ENCODE data around the gene ANKRD17.
A peak's percentile ranks its signal among the peaks of the same experiment; 100 is the strongest.

Gene ANKRD17

GRCh38 chr4:73068491-73069337 is 189.9 kb downstream of the ANKRD17 start:
- no peaks in the 10 kb centered on the region for H3K36me3 ChIP-seq (ENCODE audit: control insufficient read depth, insufficient read depth, low read length)
- no peaks in the 10 kb centered on the region for H3K27me3 ChIP-seq (replicated peaks; ENCODE audit: control insufficient read depth, insufficient read depth, low read length, poor library complexity, severe bottlenecking)
- H3K4me3 ChIP-seq (ENCODE audit: insufficient read depth, low read depth, low read length, poor library complexity, severe bottlenecking), result peak overlapping the region; percentile 62
- H3K4me1 ChIP-seq (ENCODE audit: control insufficient read depth, insufficient read depth, low read length, poor library complexity, severe bottlenecking), result peaks cover 16% of the 10 kb centered on the region
- H3K27ac ChIP-seq (ENCODE audit: insufficient read depth, low read length, poor library complexity, severe bottlenecking), result peak overlapping the region; percentile 97
- H3K9me3 ChIP-seq (ENCODE audit: control insufficient read depth, low read length), result no peaks in the 10 kb centered on the region
- DNase-seq, result no peak

DNA sequence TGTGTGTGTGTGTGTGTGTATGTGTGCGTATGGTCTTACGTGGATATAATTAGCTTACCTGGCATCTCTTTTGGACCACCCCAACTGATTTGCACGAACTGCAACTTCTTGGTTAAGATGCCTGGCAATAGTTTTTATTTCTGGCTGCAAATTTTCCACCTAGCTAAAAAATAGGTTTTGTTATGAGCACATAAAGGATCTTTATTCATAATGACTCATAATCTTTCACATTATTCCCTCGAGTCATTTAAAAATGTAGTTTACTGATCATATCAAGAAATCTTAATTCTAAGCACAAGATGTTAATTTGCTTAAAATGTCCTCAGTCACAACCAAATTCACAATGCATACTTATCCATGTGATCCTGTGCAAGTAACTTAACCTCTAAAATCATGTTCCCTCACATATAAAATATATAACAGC is 190.6 kb downstream of the ANKRD17 start:
- DNase-seq, result no peak
- Histone ChIP-seq H3K9me3 (ENCODE audit: control insufficient read depth, low read length) (no peaks in the 10 kb centered on the region), H3K27me3 (replicated peaks; ENCODE audit: control insufficient read depth, insufficient read depth, low read length, poor library complexity, severe bottlenecking) (no peaks in the 10 kb centered on the region), H3K36me3 (ENCODE audit: control insufficient read depth, insufficient read depth, low read length) (no peaks in the 10 kb centered on the region), H3K4me1 (ENCODE audit: control insufficient read depth, insufficient read depth, low read length, poor library complexity, severe bottlenecking) (peaks cover 16% of the 10 kb centered on the region), H3K4me3 (ENCODE audit: insufficient read depth, low read depth, low read length, poor library complexity, severe bottlenecking) (peak overlapping the region; percentile 62), H3K27ac (ENCODE audit: insufficient read depth, low read length, poor library complexity, severe bottlenecking) (peak overlapping the region; percentile 97)

DNA sequence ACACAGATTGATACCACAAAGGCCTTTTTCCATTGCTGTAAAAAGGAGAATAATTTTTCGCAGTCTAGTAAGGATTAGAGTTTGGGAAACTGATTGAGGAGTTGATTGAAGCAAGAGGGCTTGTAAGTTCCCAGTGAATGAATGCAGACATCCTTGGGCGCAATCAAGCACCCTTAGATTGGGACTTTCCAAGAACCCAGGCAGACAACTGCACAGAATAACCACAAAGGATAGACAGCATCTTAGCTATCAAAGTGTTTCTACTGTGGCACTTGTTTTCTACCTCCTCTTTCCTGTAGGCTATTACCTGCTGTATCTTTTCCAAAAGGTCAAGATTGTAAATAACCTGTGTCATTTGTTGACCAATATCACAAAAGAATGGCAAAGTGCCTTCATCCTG is 191.7 kb downstream of the ANKRD17 start:
- no peaks in the 10 kb centered on the region for H3K27me3 ChIP-seq (replicated peaks; ENCODE audit: control insufficient read depth, insufficient read depth, low read length, poor library complexity, severe bottlenecking)
- H3K4me3 ChIP-seq (ENCODE audit: insufficient read depth, low read depth, low read length, poor library complexity, severe bottlenecking), result no peak overlapping the region
- peaks cover 16% of the 10 kb centered on the region for H3K4me1 ChIP-seq (ENCODE audit: control insufficient read depth, insufficient read depth, low read length, poor library complexity, severe bottlenecking)
- DNase-seq, result peak in 2 of 3 donors; percentile 17 to 27
- peak overlapping the region; percentile 64 for H3K27ac ChIP-seq (ENCODE audit: insufficient read depth, low read length, poor library complexity, severe bottlenecking)
- H3K9me3 ChIP-seq (ENCODE audit: control insufficient read depth, low read length), result no peaks in the 10 kb centered on the region
- no peaks in the 10 kb centered on the region for H3K36me3 ChIP-seq (ENCODE audit: control insufficient read depth, insufficient read depth, low read length)

- no peak overlapping the region for H3K4me3 ChIP-seq (ENCODE audit: insufficient read depth, low read depth, low read length, poor library complexity, severe bottlenecking)
- H3K36me3 ChIP-seq (ENCODE audit: control insufficient read depth, insufficient read depth, low read length), result no peaks in the 10 kb centered on the region
- H3K27ac ChIP-seq (ENCODE audit: insufficient read depth, low read length, poor library complexity, severe bottlenecking), result peak overlapping the region; percentile 64
- no peaks in the 10 kb centered on the region for H3K9me3 ChIP-seq (ENCODE audit: control insufficient read depth, low read length)
- H3K27me3 ChIP-seq (replicated peaks; ENCODE audit: control insufficient read depth, insufficient read depth, low read length, poor library complexity, severe bottlenecking), result no peaks in the 10 kb centered on the region
- H3K4me1 ChIP-seq (ENCODE audit: control insufficient read depth, insufficient read depth, low read length, poor library complexity, severe bottlenecking), result peaks cover 16% of the 10 kb centered on the region
- no peak for DNase-seq
Observed at GRCh38 chr4:73066445-73066844, 192.2 kb downstream of the ANKRD17 start.

- peaks cover 9% of the 10 kb centered on the region for H3K4me1 ChIP-seq (ENCODE audit: control insufficient read depth, insufficient read depth, low read length, poor library complexity, severe bottlenecking)
- no peak overlapping the region for H3K4me3 ChIP-seq (ENCODE audit: insufficient read depth, low read depth, low read length, poor library complexity, severe bottlenecking)
- H3K27me3 ChIP-seq (replicated peaks; ENCODE audit: control insufficient read depth, insufficient read depth, low read length, poor library complexity, severe bottlenecking), result no peaks in the 10 kb centered on the region
- peaks cover 17% of the 10 kb centered on the region for H3K36me3 ChIP-seq (ENCODE audit: control insufficient read depth, insufficient read depth, low read length)
- H3K9me3 ChIP-seq (ENCODE audit: control insufficient read depth, low read length), result no peaks in the 10 kb centered on the region
- H3K27ac ChIP-seq (ENCODE audit: insufficient read depth, low read length, poor library complexity, severe bottlenecking), result no peak overlapping the region
- no peak for DNase-seq
Observed at GRCh38 chr4:73064536-73064935, 194.1 kb downstream of the ANKRD17 start.

- H3K4me3 ChIP-seq (ENCODE audit: insufficient read depth, low read depth, low read length, poor library complexity, severe bottlenecking), result no peak overlapping the region
- H3K27ac ChIP-seq (ENCODE audit: insufficient read depth, low read length, poor library complexity, severe bottlenecking), result no peak overlapping the region
- H3K27me3 ChIP-seq (replicated peaks; ENCODE audit: control insufficient read depth, insufficient read depth, low read length, poor library complexity, severe bottlenecking), result no peaks in the 10 kb centered on the region
- no peaks in the 10 kb centered on the region for H3K9me3 ChIP-seq (ENCODE audit: control insufficient read depth, low read length)
- DNase-seq, result no peak
- H3K36me3 ChIP-seq (ENCODE audit: control insufficient read depth, insufficient read depth, low read length), result peaks cover 50% of the 10 kb centered on the region
- H3K4me1 ChIP-seq (ENCODE audit: control insufficient read depth, insufficient read depth, low read length, poor library complexity, severe bottlenecking), result no peaks in the 10 kb centered on the region
Observed at GRCh38 chr4:73055241-73055897, 203.2 kb downstream of the ANKRD17 start.

GRCh38 chr4:73053974-73054480 is 204.6 kb downstream of the ANKRD17 start:
- H3K4me3 ChIP-seq (ENCODE audit: insufficient read depth, low read depth, low read length, poor library complexity, severe bottlenecking), result no peak overlapping the region
- peaks cover 37% of the 10 kb centered on the region for H3K36me3 ChIP-seq (ENCODE audit: control insufficient read depth, insufficient read depth, low read length)
- H3K4me1 ChIP-seq (ENCODE audit: control insufficient read depth, insufficient read depth, low read length, poor library complexity, severe bottlenecking), result no peaks in the 10 kb centered on the region
- no peak overlapping the region for H3K27ac ChIP-seq (ENCODE audit: insufficient read depth, low read length, poor library complexity, severe bottlenecking)
- H3K9me3 ChIP-seq (ENCODE audit: control insufficient read depth, low read length), result no peaks in the 10 kb centered on the region
- no peak for DNase-seq
- H3K27me3 ChIP-seq (replicated peaks; ENCODE audit: control insufficient read depth, insufficient read depth, low read length, poor library complexity, severe bottlenecking), result no peaks in the 10 kb centered on the region

GRCh38 chr4:73053076-73053475 is 205.5 kb downstream of the ANKRD17 start:
- DNase-seq, result no peak
- Histone ChIP-seq H3K27ac (ENCODE audit: insufficient read depth, low read length, poor library complexity, severe bottlenecking) (no peak overlapping the region), H3K9me3 (ENCODE audit: control insufficient read depth, low read length) (no peaks in the 10 kb centered on the region), H3K4me1 (ENCODE audit: control insufficient read depth, insufficient read depth, low read length, poor library complexity, severe bottlenecking) (no peaks in the 10 kb centered on the region), H3K36me3 (ENCODE audit: control insufficient read depth, insufficient read depth, low read length) (peaks cover 27% of the 10 kb centered on the region), H3K27me3 (replicated peaks; ENCODE audit: control insufficient read depth, insufficient read depth, low read length, poor library complexity, severe bottlenecking) (no peaks in the 10 kb centered on the region), H3K4me3 (ENCODE audit: insufficient read depth, low read depth, low read length, poor library complexity, severe bottlenecking) (no peak overlapping the region)

DNA sequence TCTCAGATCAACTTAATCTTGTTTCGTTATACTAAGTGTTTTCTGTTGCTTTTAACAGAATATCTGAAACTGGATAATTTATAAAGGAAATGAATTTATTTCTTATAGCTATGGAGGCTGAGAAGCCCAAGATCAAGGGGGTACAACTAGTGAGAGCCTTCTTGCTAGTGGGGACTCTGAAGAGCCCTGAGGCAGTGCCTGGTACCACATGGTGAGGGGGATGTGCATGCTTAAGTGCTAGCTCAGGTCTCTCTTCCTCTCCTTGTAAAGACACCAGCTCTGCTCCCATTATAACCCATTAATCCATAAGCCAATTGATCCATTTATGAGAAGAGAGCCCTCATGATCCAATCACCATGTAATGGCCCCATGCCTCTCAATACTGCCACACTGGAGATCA is 207.0 kb downstream of the ANKRD17 start:
- Histone ChIP-seq H3K4me1 (ENCODE audit: control insufficient read depth, insufficient read depth, low read length, poor library complexity, severe bottlenecking) (no peaks in the 10 kb centered on the region), H3K4me3 (ENCODE audit: insufficient read depth, low read depth, low read length, poor library complexity, severe bottlenecking) (no peak overlapping the region), H3K9me3 (ENCODE audit: control insufficient read depth, low read length) (no peaks in the 10 kb centered on the region), H3K27ac (ENCODE audit: insufficient read depth, low read length, poor library complexity, severe bottlenecking) (no peak overlapping the region), H3K36me3 (ENCODE audit: control insufficient read depth, insufficient read depth, low read length) (peaks cover 15% of the 10 kb centered on the region), H3K27me3 (replicated peaks; ENCODE audit: control insufficient read depth, insufficient read depth, low read length, poor library complexity, severe bottlenecking) (no peaks in the 10 kb centered on the region)
- DNase-seq, result no peak

DNA sequence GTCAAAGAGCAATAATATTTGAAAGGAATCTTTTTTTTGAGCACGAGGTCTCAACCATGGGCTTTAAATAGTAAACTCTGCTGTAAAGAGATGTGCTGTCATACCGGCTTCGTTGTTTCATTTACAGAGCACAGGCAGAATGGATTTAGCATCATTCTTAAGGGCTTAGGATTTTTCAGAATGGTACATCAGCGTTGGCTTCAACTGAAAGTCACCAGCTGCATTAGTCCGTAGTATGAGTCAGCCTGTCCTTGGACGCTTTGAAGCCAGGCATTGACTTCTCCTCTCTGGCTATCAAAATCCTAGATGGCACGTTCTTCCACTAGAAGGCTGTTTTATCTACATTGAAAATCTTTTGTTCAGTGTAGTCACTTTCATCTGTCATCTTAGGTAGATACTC is 212.7 kb downstream of the ANKRD17 start:
- Histone ChIP-seq H3K27ac (ENCODE audit: insufficient read depth, low read length, poor library complexity, severe bottlenecking) (no peak overlapping the region), H3K36me3 (ENCODE audit: control insufficient read depth, insufficient read depth, low read length) (no peaks in the 10 kb centered on the region), H3K9me3 (ENCODE audit: control insufficient read depth, low read length) (no peaks in the 10 kb centered on the region), H3K4me3 (ENCODE audit: insufficient read depth, low read depth, low read length, poor library complexity, severe bottlenecking) (no peak overlapping the region), H3K4me1 (ENCODE audit: control insufficient read depth, insufficient read depth, low read length, poor library complexity, severe bottlenecking) (no peaks in the 10 kb centered on the region), H3K27me3 (replicated peaks; ENCODE audit: control insufficient read depth, insufficient read depth, low read length, poor library complexity, severe bottlenecking) (no peaks in the 10 kb centered on the region)
- DNase-seq, result no peak

All from effector memory CD4-positive, alpha-beta T cell (primary cell).